GM21515 (cell line): Measurements from ENCODE around the gene TRIM66.

Experiments
- ATAC-seq: cut with Tn5 transposase; IDR thresholded peaks from one replicate; pipeline ENCODE4 v1.9.1; 2021; ENCODE audit not compliant: unreplicated experiment

The TRIM66 gene

GRCh38 chr11:8682303-8683114 lies at the start of gene TRIM66, which contains the start of gene RPL27A:
TRIM66 (minus strand) TSS chr11:8682665; CDS start chr11:8672274, 10,391 bp downstream.
RPL27A (plus strand) TSS chr11:8682792; CDS start chr11:8682814, 22 bp downstream.
- ATAC-seq, result peak; percentile 94

GRCh38 chr11:8731647-8732323 lies 49.3 kb upstream of the TRIM66 start:
- ATAC-seq, result no peak

- ATAC-seq, result no peak
These were observed 48.2 kb upstream of the TRIM66 start for GRCh38 chr11:8730697-8731020.

GRCh38 chr11:8729837-8730696 lies 47.6 kb upstream of the TRIM66 start:
- ATAC-seq, result no peak

- no peak for ATAC-seq
These were observed 46.6 kb upstream of the TRIM66 start for GRCh38 chr11:8729067-8729466.

GRCh38 chr11:8728563-8728962 lies 46.1 kb upstream of the TRIM66 start:
- no peak for ATAC-seq

GRCh38 chr11:8726395-8726794 lies 43.9 kb upstream of the TRIM66 start:
- ATAC-seq, result no peak

- ATAC-seq, result no peak
These were observed 42.2 kb upstream of the TRIM66 start for GRCh38 chr11:8724682-8725081.

- no peak for ATAC-seq
These were observed 41.2 kb upstream of the TRIM66 start for GRCh38 chr11:8723711-8724110.

GRCh38 chr11:8722809-8723208 lies 40.3 kb upstream of the TRIM66 start:
- ATAC-seq, result no peak

GRCh38 chr11:8721609-8722500 lies 39.4 kb upstream of the TRIM66 start:
- ATAC-seq, result no peak

- no peak for ATAC-seq
These were observed 38.6 kb upstream of the TRIM66 start for GRCh38 chr11:8720868-8721608.

- no peak for ATAC-seq
These were observed 37.9 kb upstream of the TRIM66 start for GRCh38 chr11:8720352-8720751.

GRCh38 chr11:8719721-8720120 lies 37.3 kb upstream of the TRIM66 start:
- ATAC-seq, result no peak

- no peak for ATAC-seq
These were observed 36.8 kb upstream of the TRIM66 start for GRCh38 chr11:8719211-8719649.

GRCh38 chr11:8717876-8718753 lies 35.6 kb upstream of the TRIM66 start:
- ATAC-seq, result no peak

- ATAC-seq, result no peak
These were observed 35.0 kb upstream of the TRIM66 start for GRCh38 chr11:8717544-8717875.

GRCh38 chr11:8715501-8715900 lies 33.0 kb upstream of the TRIM66 start:
- no peak for ATAC-seq
